GM10266 (cell line): Measurements from ENCODE around the gene RHCG.

Source experiments
- DNase-seq: peaks from one replicate; pipeline ENCODE4 v3.0.0; 2012; ENCODE audit errors: extremely low spot score
- CTCF ChIP-seq: IDR thresholded peaks from 2 replicates; pipeline ENCODE4 v1.5.1; 2012; ENCODE audit warnings: mild to moderate bottlenecking, low read depth; ENCODE audit not compliant: control insufficient read depth, insufficient read depth; ENCODE audit errors: missing control alignments

The RHCG gene

DNA sequence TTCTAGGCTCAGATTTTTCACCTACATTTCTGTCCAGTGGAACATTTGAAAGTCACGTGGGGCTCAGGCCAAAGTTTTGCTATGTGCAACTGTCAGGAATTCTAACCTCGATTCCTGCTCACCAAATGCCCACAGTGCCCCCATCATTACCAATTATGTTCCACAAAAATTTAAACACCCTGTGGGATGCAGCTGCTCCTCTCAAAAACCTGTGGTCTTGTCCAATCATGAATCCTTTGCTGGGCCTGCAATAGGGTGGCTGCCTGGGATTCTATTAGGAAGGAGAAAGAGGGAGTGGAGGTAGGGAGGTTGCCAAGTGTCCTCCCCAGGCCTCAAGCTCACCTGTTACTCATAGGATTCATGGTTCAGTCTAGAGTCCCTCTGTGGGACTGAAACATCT is 68.1 kb downstream of the RHCG start:
- no peak for DNase-seq

GRCh38 chr15:89426500-89426899 is 69.9 kb downstream of the RHCG start:
- TF ChIP-seq CTCF = no peak
- no peak for DNase-seq

More for the DNA sequence above, 68.1 kb downstream of the RHCG start:
- no peak for TF ChIP-seq CTCF

GRCh38 chr15:89423981-89424380 is 72.4 kb downstream of the RHCG start:
- DNase-seq = no peak

More at GRCh38 chr15:89423981-89424380, 72.4 kb downstream of the RHCG start:
- TF ChIP-seq CTCF = no peak
